HEK293T (cell line): ENCODE data around the gene NAA20.

Source experiments
- BHLHE40 ChIP-seq: fragments of 450-650 bp; IDR thresholded peaks from 2 replicates; pipeline ENCODE4 v1.6.1; 2016; ENCODE audit warnings: mild to moderate bottlenecking, moderate library complexity, borderline replicate concordance
- ELF4 ChIP-seq: fragments of 450-650 bp; IDR thresholded peaks from 2 replicates; pipeline ENCODE4 v1.6.1; 2017; ENCODE audit warnings: antibody characterized with exemption
- FOXA1 ChIP-seq: fragments of 450-650 bp; IDR thresholded peaks from 2 replicates; pipeline ENCODE4 v1.6.1; 2016; ENCODE audit warnings: mild to moderate bottlenecking
- FOXK2 ChIP-seq: fragments of 450-650 bp; IDR thresholded peaks from 2 replicates; pipeline ENCODE4 v1.6.1; 2016; ENCODE audit warnings: mild to moderate bottlenecking
- FOXM1 ChIP-seq: fragments of 450-650 bp; IDR thresholded peaks from 2 replicates; pipeline ENCODE4 v1.6.1; 2017; ENCODE audit warnings: mild to moderate bottlenecking, borderline replicate concordance
- L3MBTL2 ChIP-seq: fragments of 450-650 bp; conservative IDR thresholded peaks from 2 replicates; pipeline ENCODE4 v1.6.1; 2016; ENCODE audit warnings: mild to moderate bottlenecking
- LEF1 ChIP-seq: fragments of 450-650 bp; IDR thresholded peaks from 2 replicates; pipeline ENCODE4 v1.6.1; 2017; ENCODE audit warnings: mild to moderate bottlenecking, borderline replicate concordance
- NFRKB ChIP-seq: fragments of 450-650 bp; IDR thresholded peaks from 2 replicates; pipeline ENCODE4 v1.6.1; 2016; ENCODE audit warnings: mild to moderate bottlenecking, moderate library complexity
- PKNOX1 ChIP-seq: fragments of 450-650 bp; IDR thresholded peaks from 2 replicates; pipeline ENCODE4 v1.6.1; 2016
- SP1 ChIP-seq: fragments of 450-650 bp; IDR thresholded peaks from 2 replicates; pipeline ENCODE4 v1.6.1; 2017
- SUZ12 ChIP-seq: fragments of 450-650 bp; IDR thresholded peaks from 2 replicates; pipeline ENCODE4 v1.6.1; 2016; ENCODE audit warnings: mild to moderate bottlenecking
- TARDBP ChIP-seq: fragments of 450-650 bp; IDR thresholded peaks from 2 replicates; pipeline ENCODE4 v1.6.1; 2016
- ZNF384 ChIP-seq: fragments of 450-650 bp; IDR thresholded peaks from 2 replicates; pipeline ENCODE4 v1.6.1; 2016

GRCh38 chr20:20019123-20019522 is 2.0 kb downstream of the NAA20 start:
- TF ChIP-seq SUZ12, result no peak
- no peak for TF ChIP-seq FOXK2
- no peak for TF ChIP-seq BHLHE40
- no peak for TF ChIP-seq SP1
- TF ChIP-seq PKNOX1, result no peak
- TF ChIP-seq ZNF384, result no peak
- no peak for TF ChIP-seq TARDBP
- TF ChIP-seq NFRKB, result no peak
- TF ChIP-seq LEF1, result no peak
- TF ChIP-seq FOXA1, result no peak
- no peak for TF ChIP-seq FOXM1
- TF ChIP-seq L3MBTL2, result no peak
- no peak for TF ChIP-seq ELF4
